OCI-LY3 (cell line): ENCODE measurements around the gene MAPKAPK3.
"Not testable (repeated sequence)": the region's sequence is repeated elsewhere in the genome, so short reads cannot be mapped to it uniquely, and the experiment has no call there.

Experiments used
- H2AFZ ChIP-seq: fragments of 200-600, 300-600 bp; shearing (Covaris generic); 2 replicates; pipeline ENCODE4 v1.6.0; 2014; ENCODE audit warnings: antibody characterized with exemption, low read depth, low read length
- H3K27ac ChIP-seq: fragments of 200-600, 300-600 bp; sonication (generic); 2 replicates; pipeline ENCODE4 v1.5.1; 2014; ENCODE audit warnings: mild to moderate bottlenecking, low read length, moderate library complexity, mixed read lengths
- H3K27me3 ChIP-seq: fragments of 200-600, 300-600 bp; sonication (generic); 2 replicates; pipeline ENCODE4 v1.6.1; 2014; ENCODE audit warnings: low read depth, low read length, mixed read lengths
- H3K36me3 ChIP-seq: fragments of 200-600, 300-600 bp; sonication (generic); replicated peaks from 2 replicates; pipeline ENCODE3; 2014; ENCODE audit warnings: low read depth, low read length, mixed read lengths
- H3K4me1 ChIP-seq: fragments of 300-600, 200-600 bp; sonication (generic); 2 replicates; pipeline ENCODE4 v1.6.1; 2014; ENCODE audit warnings: low read length, mixed read lengths
- H3K4me2 ChIP-seq: fragments of 200-600, 300-600 bp; sonication (generic); 2 replicates; pipeline ENCODE4 v1.6.1; 2014; ENCODE audit warnings: low read length, mixed read lengths
- H3K4me3 ChIP-seq: fragments of 300-600, 200-600 bp; sonication (generic); 2 replicates; pipeline ENCODE4 v1.5.1; 2014; ENCODE audit warnings: antibody characterized with exemption, mild to moderate bottlenecking, low read length, moderate library complexity
- H3K79me2 ChIP-seq: fragments of 300-600, 200-600 bp; shearing (Covaris generic); 2 replicates; pipeline ENCODE4 v1.6.1; 2014; ENCODE audit warnings: mild to moderate bottlenecking, low read length, mixed read lengths
- H3K9ac ChIP-seq: fragments of 300-600, 200-600 bp; shearing (Covaris generic); 2 replicates; pipeline ENCODE4 v1.6.0; 2014; ENCODE audit warnings: mild to moderate bottlenecking, low read length, moderate library complexity
- H3K9me3 ChIP-seq: fragments of 200-600, 300-600 bp; shearing (Covaris generic); 2 replicates; pipeline ENCODE4 v1.6.1; 2014; ENCODE audit warnings: low read length, mixed read lengths; ENCODE audit not compliant: insufficient read depth
- H4K20me1 ChIP-seq: fragments of 200-600, 300-600 bp; sonication (generic); 2 replicates; pipeline ENCODE4 v1.6.1; 2016; ENCODE audit warnings: low read length, mixed read lengths; ENCODE audit not compliant: insufficient read depth
- CTCF ChIP-seq: fragments of 200-600, 300-600 bp; sonication (generic); IDR thresholded peaks from 2 replicates; pipeline ENCODE4 v1.5.1; 2014; ENCODE audit warnings: antibody characterized with exemption, low read length, low read depth
- EZH2phosphoT487 ChIP-seq: fragments of 200-600 bp; shearing (Covaris generic); IDR thresholded peaks from 2 replicates; pipeline ENCODE4 v1.6.1; 2018; ENCODE audit warnings: antibody characterized with exemption, mixed run types, low read depth

MAPKAPK3 gene

GRCh38 chr3:50687916-50688315, 71.0 kb downstream of the MAPKAPK3 start:
- Histone ChIP-seq H3K9me3 (no peaks in the 10 kb centered on the region), H3K9ac (no peak overlapping the region), H3K27ac (no peak overlapping the region), H3K27me3 (peaks cover 14% of the 10 kb centered on the region), H4K20me1 (no peaks in the 10 kb centered on the region; the same call in 1 of the 2 replicates), H2AFZ (no peak overlapping the region), H3K4me3 (no peak overlapping the region), H3K36me3 (no peaks in the 10 kb centered on the region), H3K4me1 (no peaks in the 10 kb centered on the region), H3K79me2 (no peaks in the 10 kb centered on the region), H3K4me2 (no peak overlapping the region)
- TF ChIP-seq EZH2phosphoT487 (no peak), CTCF (no peak)

- H3K9ac ChIP-seq, H2AFZ ChIP-seq, H4K20me1 ChIP-seq, H3K79me2 ChIP-seq, H3K9me3 ChIP-seq, H3K4me2 ChIP-seq, H3K36me3 ChIP-seq, H3K27ac ChIP-seq, H3K4me1 ChIP-seq, H3K4me3 ChIP-seq: not testable (repeated sequence)
- peaks cover 14% of the 10 kb centered on the region for H3K27me3 ChIP-seq
Observed at GRCh38 chr3:50688602-50689001, 71.7 kb downstream of the MAPKAPK3 start.

GRCh38 chr3:50689558-50689957, 72.6 kb downstream of the MAPKAPK3 start:
- no peaks in the 10 kb centered on the region; the same call in 1 of the 2 replicates for H4K20me1 ChIP-seq
- peaks cover 6% of the 10 kb centered on the region for H3K27me3 ChIP-seq
- H3K4me3 ChIP-seq = no peak overlapping the region
- H3K9ac ChIP-seq = no peak overlapping the region
- H3K9me3 ChIP-seq = no peaks in the 10 kb centered on the region
- no peaks in the 10 kb centered on the region for H3K36me3 ChIP-seq
- H2AFZ ChIP-seq = no peak overlapping the region
- H3K27ac ChIP-seq = no peak overlapping the region
- no peaks in the 10 kb centered on the region for H3K4me1 ChIP-seq
- no peak overlapping the region for H3K4me2 ChIP-seq
- H3K79me2 ChIP-seq = no peaks in the 10 kb centered on the region
- TF ChIP-seq EZH2phosphoT487 (no peak), CTCF (no peak)

- no peaks in the 10 kb centered on the region for H3K9me3 ChIP-seq
- H3K4me2 ChIP-seq = no peak overlapping the region
- H4K20me1 ChIP-seq = no peaks in the 10 kb centered on the region
- no peak for TF ChIP-seq CTCF
- TF ChIP-seq EZH2phosphoT487 = no peak
- no peaks in the 10 kb centered on the region for H3K36me3 ChIP-seq
- H2AFZ ChIP-seq = no peak overlapping the region
- no peaks in the 10 kb centered on the region for H3K4me1 ChIP-seq
- no peak overlapping the region for H3K9ac ChIP-seq
- no peak overlapping the region for H3K27ac ChIP-seq
- no peak overlapping the region for H3K4me3 ChIP-seq
- H3K79me2 ChIP-seq = no peaks in the 10 kb centered on the region
- H3K27me3 ChIP-seq = no peaks in the 10 kb centered on the region
Observed at GRCh38 chr3:50695031-50695430, 78.1 kb downstream of the MAPKAPK3 start.

GRCh38 chr3:50696276-50696675, 79.3 kb downstream of the MAPKAPK3 start:
- H3K4me2 ChIP-seq = no peak overlapping the region
- no peaks in the 10 kb centered on the region for H3K4me1 ChIP-seq
- no peak overlapping the region for H2AFZ ChIP-seq
- no peak for TF ChIP-seq CTCF
- no peak for TF ChIP-seq EZH2phosphoT487
- no peaks in the 10 kb centered on the region for H3K36me3 ChIP-seq
- no peaks in the 10 kb centered on the region for H3K9me3 ChIP-seq
- H3K79me2 ChIP-seq = no peaks in the 10 kb centered on the region
- 0 out of 2 replicates have a peak, but pooled peaks cover 2% of the 10 kb centered on the region for H3K27me3 ChIP-seq
- H3K4me3 ChIP-seq = no peak overlapping the region
- no peaks in the 10 kb centered on the region for H4K20me1 ChIP-seq
- H3K9ac ChIP-seq = no peak overlapping the region
- no peak overlapping the region for H3K27ac ChIP-seq
